Mesothelial cell of epicardium (in vitro differentiated cells): ENCODE results near the gene CAMTA1. TPM values are rescaled to one million over a fixed set of nuclear protein-coding genes. Genes with fewer than 3 reads are reported as not detected.

ENCODE experiments used
- DNase-seq, 2 experiments: peaks; one replicate each; pipeline ENCODE4 v3.0.0; 2021; ENCODE audit warnings: low spot score in 2 of 2; ENCODE audit not compliant: unreplicated experiment in 2 of 2
- H3K27ac Mint-ChIP-seq: 2 replicates; pipeline ENCODE4 v1.8.0; 2021; ENCODE audit warnings: mixed read lengths
- H3K27me3 Mint-ChIP-seq: 2 replicates; pipeline ENCODE4 v1.8.0; 2021; ENCODE audit warnings: low read depth, mixed read lengths
- H3K36me3 Mint-ChIP-seq: 2 replicates; pipeline ENCODE4 v1.8.0; 2021; ENCODE audit warnings: mixed read lengths
- H3K4me1 Mint-ChIP-seq: 2 replicates; pipeline ENCODE4 v1.8.0; 2021; ENCODE audit warnings: mixed read lengths
- H3K4me3 Mint-ChIP-seq: 2 replicates; pipeline ENCODE4 v1.8.0; 2021; ENCODE audit warnings: mild to moderate bottlenecking, moderate library complexity, mixed read lengths
- H3K9me3 Mint-ChIP-seq: 2 replicates; pipeline ENCODE4 v1.8.0; 2021; ENCODE audit warnings: mixed read lengths
- total RNA-seq: library from RNA; stranded (reverse); gene quantifications from 3 replicates; pipeline ENCODE4 v1.2.1, GENCODE V29; 2021
- TF ChIP-seq, protein P1 (sequence below): fragments of 200-600 bp; sonication (generic); IDR thresholded peaks from one replicate; pipeline ENCODE4 v1.5.0; 2021; ENCODE audit warnings: antibody characterized with exemption; ENCODE audit not compliant: unreplicated experiment

CAMTA1 gene
- total RNA-seq, 1 donor from 2014 or later = 70.4 TPM

DNA sequence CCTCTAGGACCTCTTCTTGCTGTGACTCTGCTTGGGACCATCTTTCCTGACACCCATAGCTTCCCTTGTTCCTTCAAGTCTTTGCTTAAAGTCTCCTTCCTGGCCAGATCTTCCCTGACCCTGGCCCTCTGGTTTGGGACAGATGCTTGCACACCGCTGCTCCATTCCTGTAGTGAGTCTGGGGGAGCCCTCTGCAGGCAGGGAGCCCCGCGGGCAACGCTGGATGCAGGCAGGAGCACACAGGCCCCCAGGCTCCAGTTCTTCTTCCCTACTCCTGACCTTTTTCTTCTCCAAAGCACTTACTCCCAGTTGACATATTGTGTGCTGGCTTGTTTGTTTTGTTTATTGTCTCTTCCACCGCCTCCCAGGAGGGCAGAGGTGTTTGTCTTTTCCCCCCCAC is 413.4 kb downstream of the CAMTA1 start:
- peaks cover 77% of the 10 kb centered on the region for H3K27me3 Mint-ChIP-seq
- peaks cover 20% of the 10 kb centered on the region for H3K9me3 Mint-ChIP-seq
- H3K4me3 Mint-ChIP-seq = no peak overlapping the region
- H3K4me1 Mint-ChIP-seq = no peaks in the 10 kb centered on the region
- no peak overlapping the region for H3K27ac Mint-ChIP-seq
- H3K36me3 Mint-ChIP-seq = no peaks in the 10 kb centered on the region
- TF ChIP-seq, protein P1, sequence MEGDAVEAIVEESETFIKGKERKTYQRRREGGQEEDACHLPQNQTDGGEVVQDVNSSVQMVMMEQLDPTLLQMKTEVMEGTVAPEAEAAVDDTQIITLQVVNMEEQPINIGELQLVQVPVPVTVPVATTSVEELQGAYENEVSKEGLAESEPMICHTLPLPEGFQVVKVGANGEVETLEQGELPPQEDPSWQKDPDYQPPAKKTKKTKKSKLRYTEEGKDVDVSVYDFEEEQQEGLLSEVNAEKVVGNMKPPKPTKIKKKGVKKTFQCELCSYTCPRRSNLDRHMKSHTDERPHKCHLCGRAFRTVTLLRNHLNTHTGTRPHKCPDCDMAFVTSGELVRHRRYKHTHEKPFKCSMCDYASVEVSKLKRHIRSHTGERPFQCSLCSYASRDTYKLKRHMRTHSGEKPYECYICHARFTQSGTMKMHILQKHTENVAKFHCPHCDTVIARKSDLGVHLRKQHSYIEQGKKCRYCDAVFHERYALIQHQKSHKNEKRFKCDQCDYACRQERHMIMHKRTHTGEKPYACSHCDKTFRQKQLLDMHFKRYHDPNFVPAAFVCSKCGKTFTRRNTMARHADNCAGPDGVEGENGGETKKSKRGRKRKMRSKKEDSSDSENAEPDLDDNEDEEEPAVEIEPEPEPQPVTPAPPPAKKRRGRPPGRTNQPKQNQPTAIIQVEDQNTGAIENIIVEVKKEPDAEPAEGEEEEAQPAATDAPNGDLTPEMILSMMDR = no peak
- DNase-seq = no peak

DNA sequence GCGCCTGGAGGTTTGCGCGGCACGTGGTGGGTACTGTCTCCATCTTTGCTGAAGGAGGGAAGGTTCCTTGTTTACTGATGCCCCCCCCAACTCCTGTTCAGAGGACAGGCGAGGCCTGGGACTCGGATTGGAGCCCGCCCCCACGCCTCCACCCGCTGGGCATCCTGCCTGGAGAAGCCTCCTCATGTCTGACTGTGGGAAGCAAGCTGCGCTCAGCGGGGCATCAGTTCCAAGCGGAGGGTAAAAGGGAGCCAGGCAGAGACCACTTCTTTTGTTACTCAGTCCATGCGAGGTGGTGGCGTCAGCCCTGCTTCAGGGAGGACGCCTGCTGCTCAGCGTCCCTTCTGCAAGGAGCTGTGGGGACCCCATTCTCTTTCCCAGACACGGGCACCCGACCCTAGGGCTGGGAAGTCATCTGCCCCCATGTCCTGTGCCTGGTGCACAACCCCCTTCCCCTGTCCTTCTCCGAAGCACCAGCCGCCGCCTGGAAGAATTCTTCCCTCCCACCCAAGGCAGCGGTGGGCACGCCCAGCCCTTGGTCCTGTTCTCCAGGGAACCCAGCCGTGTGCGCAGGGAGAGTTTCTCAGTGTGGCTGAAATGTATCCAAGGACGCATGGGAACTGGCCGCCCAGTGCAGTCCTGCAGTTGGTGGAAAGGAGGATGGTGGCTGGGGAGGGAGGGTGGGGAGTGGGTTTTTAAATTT is 414.0 kb downstream of the CAMTA1 start:
- TF ChIP-seq, protein P1 = no peak
- peaks cover 20% of the 10 kb centered on the region for H3K9me3 Mint-ChIP-seq
- no peaks in the 10 kb centered on the region for H3K36me3 Mint-ChIP-seq
- H3K27me3 Mint-ChIP-seq = peaks cover 76% of the 10 kb centered on the region
- no peak overlapping the region for H3K27ac Mint-ChIP-seq
- DNase-seq = no peak
- no peaks in the 10 kb centered on the region for H3K4me1 Mint-ChIP-seq
- H3K4me3 Mint-ChIP-seq = no peak overlapping the region

DNA sequence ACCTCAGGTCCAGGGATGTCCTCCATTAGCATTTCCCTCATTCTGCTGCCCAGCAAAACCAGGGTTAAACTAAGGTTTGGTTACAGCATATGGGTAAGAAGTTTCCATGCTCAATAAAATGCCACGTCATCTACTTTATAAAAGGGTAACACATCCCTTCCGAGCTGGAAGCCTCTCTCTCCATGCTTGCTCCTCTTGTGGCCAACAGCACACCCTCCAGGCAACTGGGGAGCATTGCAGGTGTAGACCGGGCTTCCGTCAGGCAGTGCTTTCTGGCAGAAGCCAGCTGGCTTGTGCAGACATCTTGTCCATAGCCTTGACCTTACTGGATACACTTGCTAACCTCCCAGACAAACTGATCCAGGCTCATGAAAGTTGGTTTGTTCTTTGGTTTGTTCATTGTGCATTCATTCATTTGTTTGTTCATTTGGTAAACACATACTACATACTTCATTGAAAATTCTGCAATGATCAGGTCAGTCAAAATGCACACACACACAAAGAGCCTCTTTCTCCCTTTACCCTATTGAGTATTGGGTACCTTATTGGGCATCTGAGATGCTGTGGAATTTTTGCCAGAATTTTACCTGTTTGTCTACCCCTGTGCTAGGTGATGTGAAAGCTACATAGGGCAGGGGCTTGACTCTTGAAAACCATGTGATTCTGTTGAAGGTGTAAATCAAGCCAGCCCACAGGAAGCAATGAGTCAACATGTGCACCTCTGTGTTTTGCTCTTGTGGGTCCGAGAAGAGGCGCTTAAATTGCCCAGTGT is 422.8 kb downstream of the CAMTA1 start:
- Mint-ChIP-seq H3K36me3 (no peaks in the 10 kb centered on the region), H3K4me3 (no peak overlapping the region), H3K4me1 (no peaks in the 10 kb centered on the region), H3K9me3 (peaks cover 5% of the 10 kb centered on the region), H3K27ac (no peak overlapping the region), H3K27me3 (peaks cover 66% of the 10 kb centered on the region)
- TF ChIP-seq, protein P1 = peak; percentile 34
- no peak for DNase-seq

DNA sequence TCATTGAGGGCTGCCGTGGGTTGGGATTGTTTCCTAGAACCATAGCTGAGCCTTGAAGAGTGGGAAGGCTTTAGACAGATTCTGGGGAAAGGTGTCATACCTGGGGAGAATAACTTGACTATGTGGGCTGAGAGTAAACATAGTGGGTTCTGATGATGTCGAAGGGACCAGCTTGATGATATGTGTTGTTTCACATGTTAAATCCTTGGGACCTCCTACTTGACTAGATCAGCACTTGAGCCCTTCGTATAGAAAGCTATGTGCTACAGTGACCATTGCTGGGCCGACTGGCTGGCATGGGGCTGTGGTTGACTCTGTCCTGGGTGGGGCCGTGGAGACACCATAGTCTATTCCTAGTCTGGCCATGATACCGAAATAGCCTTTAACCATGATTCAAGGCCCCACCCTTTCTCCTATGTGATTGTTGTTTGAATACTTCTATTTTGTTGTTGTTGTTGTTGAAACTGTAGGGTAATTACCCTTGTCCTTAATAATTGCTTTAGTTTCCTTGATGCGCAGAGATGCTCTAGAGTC is 423.5 kb downstream of the CAMTA1 start:
- no peaks in the 10 kb centered on the region for H3K9me3 Mint-ChIP-seq
- peaks cover 63% of the 10 kb centered on the region for H3K27me3 Mint-ChIP-seq

DNA sequence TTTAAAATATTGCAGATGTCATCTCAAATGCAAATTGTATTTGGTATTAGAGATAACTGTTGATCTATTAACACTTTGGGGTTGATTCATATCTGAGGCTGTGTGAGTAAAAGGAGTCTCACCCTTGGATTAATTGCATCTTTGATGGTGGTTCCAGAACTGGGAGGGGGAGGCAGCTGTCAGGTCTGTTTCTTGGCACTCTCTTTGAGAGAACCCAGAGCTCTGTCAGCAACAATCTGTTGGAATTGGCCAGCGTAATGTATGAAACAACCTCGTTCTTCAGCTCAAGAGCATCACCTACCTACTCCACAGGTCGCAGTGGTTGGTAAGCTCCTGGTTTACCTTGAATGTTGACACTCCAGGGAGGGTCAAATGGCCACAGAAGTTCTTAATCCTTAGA is 424.1 kb downstream of the CAMTA1 start:
- Mint-ChIP-seq H3K27me3 (peaks cover 63% of the 10 kb centered on the region), H3K4me3 (no peak overlapping the region), H3K4me1 (no peaks in the 10 kb centered on the region), H3K9me3 (no peaks in the 10 kb centered on the region), H3K27ac (no peak overlapping the region), H3K36me3 (no peaks in the 10 kb centered on the region)
- no peak for DNase-seq
- TF ChIP-seq, protein P1 = no peak

More for the DNA sequence above, 423.5 kb downstream of the CAMTA1 start:
- no peaks in the 10 kb centered on the region for H3K36me3 Mint-ChIP-seq
- H3K4me3 Mint-ChIP-seq = no peak overlapping the region
- no peaks in the 10 kb centered on the region for H3K4me1 Mint-ChIP-seq
- no peak for DNase-seq
- H3K27ac Mint-ChIP-seq = no peak overlapping the region
- TF ChIP-seq, protein P1 = no peak
